Measurements from ENCODE around the gene CEP63.
"Not testable (repeated sequence)": the region's sequence is repeated elsewhere in the genome, so short reads cannot be mapped to it uniquely, and the experiment has no call there.

CEP63 gene

GRCh38 chr3:134562055-134562454 lies 76.2 kb downstream of the CEP63 start:
- DNase-seq (ENCODE audit: low read depth, low spot score) = no peak
- no peak overlapping the region for H3K27ac ChIP-seq

GRCh38 chr3:134563601-134564000 lies 77.7 kb downstream of the CEP63 start:
- DNase-seq (ENCODE audit: low read depth, low spot score) = peak; percentile 12

GRCh38 chr3:134564991-134565390 lies 79.1 kb downstream of the CEP63 start:
- DNase-seq (ENCODE audit: low read depth, low spot score) = no peak
- H3K27ac ChIP-seq = no peak overlapping the region

More at GRCh38 chr3:134563601-134564000, 77.7 kb downstream of the CEP63 start:
- peak overlapping the region; percentile 9 for H3K27ac ChIP-seq

GRCh38 chr3:134567605-134568004 lies 81.7 kb downstream of the CEP63 start:
- H3K27ac ChIP-seq = no peak overlapping the region
- DNase-seq (ENCODE audit: low read depth, low spot score) = no peak

GRCh38 chr3:134568790-134569189 lies 82.9 kb downstream of the CEP63 start:
- DNase-seq (ENCODE audit: low read depth, low spot score) = no peak
- no peak overlapping the region for H3K27ac ChIP-seq

- not testable (repeated sequence) for DNase-seq (ENCODE audit: low read depth, low spot score); H3K27ac ChIP-seq
These were observed 84.0 kb downstream of the CEP63 start for GRCh38 chr3:134569899-134570298.

- no peak overlapping the region for H3K27ac ChIP-seq
- no peak for DNase-seq (ENCODE audit: low read depth, low spot score)
These were observed 90.6 kb downstream of the CEP63 start for GRCh38 chr3:134576426-134576825.

- no peak for DNase-seq (ENCODE audit: low read depth, low spot score)
- H3K27ac ChIP-seq = no peak overlapping the region
These were observed 91.0 kb downstream of the CEP63 start for GRCh38 chr3:134576831-134577230.

- DNase-seq (ENCODE audit: low read depth, low spot score) = no peak
- no peak overlapping the region for H3K27ac ChIP-seq
These were observed 93.3 kb downstream of the CEP63 start for GRCh38 chr3:134579141-134579665.

GRCh38 chr3:134590766-134591165 lies 104.9 kb downstream of the CEP63 start:
- peak overlapping the region; percentile 34 for H3K27ac ChIP-seq
- DNase-seq (ENCODE audit: low read depth, low spot score) = no peak

GRCh38 chr3:134592806-134593205 lies 106.9 kb downstream of the CEP63 start:
- DNase-seq (ENCODE audit: low read depth, low spot score) = no peak
- H3K27ac ChIP-seq = no peak overlapping the region

- no peak overlapping the region for H3K27ac ChIP-seq
- no peak for DNase-seq (ENCODE audit: low read depth, low spot score)
These were observed 108.5 kb downstream of the CEP63 start for GRCh38 chr3:134594331-134594741.

- H3K27ac ChIP-seq; DNase-seq (ENCODE audit: low read depth, low spot score): not testable (repeated sequence)
These were observed 109.1 kb downstream of the CEP63 start for GRCh38 chr3:134594986-134595385.

GRCh38 chr3:134597390-134597970 lies 111.6 kb downstream of the CEP63 start:
- H3K27ac ChIP-seq = peak overlapping the region; percentile 63
- peak; percentile 88 for DNase-seq (ENCODE audit: low read depth, low spot score)

GRCh38 chr3:134598763-134599545 lies 113.1 kb downstream of the CEP63 start:
- no peak for DNase-seq (ENCODE audit: low read depth, low spot score)
- H3K27ac ChIP-seq = no peak overlapping the region

- DNase-seq (ENCODE audit: low read depth, low spot score) = no peak
These were observed 114.3 kb downstream of the CEP63 start for GRCh38 chr3:134600206-134600605.

GRCh38 chr3:134600685-134601463 lies 115.0 kb downstream of the CEP63 start:
- no peak overlapping the region for H3K27ac ChIP-seq
- peak; percentile 5 for DNase-seq (ENCODE audit: low read depth, low spot score)

More at GRCh38 chr3:134600206-134600605, 114.3 kb downstream of the CEP63 start:
- H3K27ac ChIP-seq = no peak overlapping the region

- H3K27ac ChIP-seq = no peak overlapping the region
- no peak for DNase-seq (ENCODE audit: low read depth, low spot score)
These were observed 115.9 kb downstream of the CEP63 start for GRCh38 chr3:134601539-134602439.

- DNase-seq (ENCODE audit: low read depth, low spot score) = no peak
- no peak overlapping the region for H3K27ac ChIP-seq
These were observed 116.6 kb downstream of the CEP63 start for GRCh38 chr3:134602440-134602814.

- no peak for DNase-seq (ENCODE audit: low read depth, low spot score)
- no peak overlapping the region for H3K27ac ChIP-seq
These were observed 117.6 kb downstream of the CEP63 start for GRCh38 chr3:134603480-134603879.

Data from epithelial cell of prostate (primary cell).